Esophagus mucosa (tissue), 1 donor: ENCODE results near the gene SCRG1. TPM values are rescaled to one million over a fixed set of nuclear protein-coding genes. Genes with fewer than 3 reads are reported as not detected.

ENCODE experiments used
- ATAC-seq: fragments of 200-7000 bp; cut with Tn5 transposase; one replicate; pipeline ENCODE4 v1.9.1; 2020
- total RNA-seq: library from RNA; stranded (reverse); gene quantifications from one replicate; pipeline ENCODE4 v1.2.4, GENCODE V29; 2023
- donor health status: DM: yes; HTN: yes; CAD: no.

SCRG1 gene
- total RNA-seq, 1 donor from 2014 or later, result 0.12 TPM

DNA sequence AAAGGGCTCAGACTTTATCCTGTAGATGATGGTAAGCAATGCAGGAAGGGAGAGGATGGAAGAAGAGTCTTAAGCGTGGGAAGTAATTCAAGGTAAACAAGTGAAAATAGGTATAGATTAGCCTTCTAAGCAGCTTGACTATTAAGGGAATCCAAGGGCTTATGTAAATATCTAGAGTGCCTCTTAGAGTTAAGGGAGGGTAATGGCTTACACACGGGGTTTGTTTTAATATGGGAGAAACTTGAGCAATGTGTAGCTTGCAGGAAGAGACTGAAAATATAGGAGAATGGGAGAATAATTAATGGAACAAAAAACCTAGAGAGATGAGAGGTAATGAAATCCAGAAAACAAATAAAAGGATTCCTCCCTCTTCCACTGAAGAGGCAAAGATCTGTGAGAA is 41.0 kb downstream of the SCRG1 start:
- ATAC-seq, result no peak

GRCh38 chr4:173347467-173347866 is 51.4 kb downstream of the SCRG1 start:
- ATAC-seq, result no peak

- ATAC-seq, result no peak
Observed at GRCh38 chr4:173346074-173346473, 52.8 kb downstream of the SCRG1 start.

DNA sequence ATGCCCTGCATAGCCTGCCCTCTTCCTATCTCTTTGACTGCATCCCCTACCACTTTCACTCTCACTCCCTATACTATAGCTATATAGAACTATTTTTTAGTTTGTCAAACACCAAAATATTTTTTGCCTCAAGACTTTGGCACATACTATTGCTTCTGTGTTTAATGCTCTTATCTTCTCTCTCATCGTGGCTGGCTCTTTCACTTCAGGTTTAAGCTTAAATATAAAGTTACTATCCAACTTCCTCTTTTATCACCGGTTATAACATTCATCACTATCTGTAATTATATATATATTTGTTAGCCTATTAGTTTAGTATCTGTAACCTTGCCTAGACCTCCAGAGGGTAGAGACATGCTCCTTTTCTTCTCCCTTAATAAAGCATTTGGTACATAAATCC is 53.3 kb downstream of the SCRG1 start:
- no peak for ATAC-seq

GRCh38 chr4:173343832-173344397 is 55.0 kb downstream of the SCRG1 start:
- ATAC-seq, result no peak

DNA sequence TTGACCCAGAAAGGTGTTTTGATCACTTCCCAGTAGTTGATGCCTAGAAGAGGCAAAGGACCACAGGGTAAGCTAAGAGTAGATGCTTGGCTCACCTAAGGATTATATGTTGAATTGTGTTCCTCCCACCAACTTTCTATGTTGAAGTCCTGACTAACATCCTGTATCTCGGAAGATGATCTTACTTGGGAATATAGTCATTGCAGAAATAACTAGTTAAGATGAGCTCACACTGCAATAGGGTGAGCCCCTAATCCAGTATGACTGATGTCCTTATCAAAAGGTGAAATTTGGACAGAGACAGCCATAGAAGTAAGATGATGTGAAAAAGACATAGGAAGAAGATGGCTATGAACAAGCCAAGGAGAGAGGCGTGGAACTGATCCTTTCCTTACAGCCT is 61.5 kb downstream of the SCRG1 start:
- ATAC-seq, result no peak

GRCh38 chr4:173334891-173335752 is 63.8 kb downstream of the SCRG1 start:
- peak; percentile 60 for ATAC-seq

Other genes starting within 250 kb of the SCRG1 start
- gene GALNT7, start 230.3 kb downstream of the SCRG1 start, total RNA-seq, result 39.0 TPM
- gene HMGB2, start 64.8 kb downstream of the SCRG1 start, total RNA-seq, result 85.0 TPM
- gene SAP30, start 28.2 kb downstream of the SCRG1 start, total RNA-seq, result 5.1 TPM
- gene HAND2, start 131.1 kb upstream of the SCRG1 start, total RNA-seq, result 0.08 TPM